ENCODE results near the gene KLHDC10. TPM values are rescaled to one million over a fixed set of nuclear protein-coding genes. Genes with fewer than 3 reads are reported as not detected.
"Not testable (repeated sequence)": the region's sequence is repeated elsewhere in the genome, so short reads cannot be mapped to it uniquely, and the experiment has no call there.

Gene KLHDC10
- total RNA-seq, 1 experiment from 2014 or later = 92.0 TPM

GRCh38 chr7:130174237-130174959, 104.1 kb downstream of the KLHDC10 start:
- peaks cover 53% of the 10 kb centered on the region for H3K36me3 ChIP-seq
- no peak for DNase-seq
- no peaks in the 10 kb centered on the region for H3K9me3 ChIP-seq (replicated peaks)
- no peak overlapping the region for H3K27ac ChIP-seq
- H3K4me3 ChIP-seq = no peak overlapping the region
- no peaks in the 10 kb centered on the region for H3K27me3 ChIP-seq
- no peaks in the 10 kb centered on the region for H3K4me1 ChIP-seq

DNA sequence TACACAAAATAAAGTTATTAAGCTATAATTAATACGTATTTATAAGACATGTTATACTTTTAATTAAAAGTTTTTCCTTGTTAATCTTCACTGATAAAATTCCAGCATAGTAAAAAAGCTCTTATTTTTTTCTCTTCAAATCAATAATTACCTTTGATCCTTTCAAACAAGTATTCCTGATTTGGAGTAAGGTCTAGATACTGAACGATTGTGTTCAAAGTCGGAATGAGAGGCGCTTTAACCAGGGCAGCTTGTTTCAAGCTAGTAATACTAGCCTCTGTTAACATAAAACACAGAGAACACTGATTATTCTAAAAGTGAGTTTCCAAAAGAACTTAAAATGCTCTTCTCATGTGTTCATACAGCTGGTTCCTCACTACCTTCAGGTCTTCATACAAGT, 107.9 kb downstream of the KLHDC10 start:
- Histone ChIP-seq H3K27ac (no peak overlapping the region), H3K4me1 (no peaks in the 10 kb centered on the region), H3K36me3 (peaks cover 50% of the 10 kb centered on the region), H3K27me3 (no peaks in the 10 kb centered on the region), H3K4me3 (no peak overlapping the region), H3K9me3 (replicated peaks) (no peaks in the 10 kb centered on the region; the same call in 1 of the 2 replicates)
- DNase-seq = no peak

DNA sequence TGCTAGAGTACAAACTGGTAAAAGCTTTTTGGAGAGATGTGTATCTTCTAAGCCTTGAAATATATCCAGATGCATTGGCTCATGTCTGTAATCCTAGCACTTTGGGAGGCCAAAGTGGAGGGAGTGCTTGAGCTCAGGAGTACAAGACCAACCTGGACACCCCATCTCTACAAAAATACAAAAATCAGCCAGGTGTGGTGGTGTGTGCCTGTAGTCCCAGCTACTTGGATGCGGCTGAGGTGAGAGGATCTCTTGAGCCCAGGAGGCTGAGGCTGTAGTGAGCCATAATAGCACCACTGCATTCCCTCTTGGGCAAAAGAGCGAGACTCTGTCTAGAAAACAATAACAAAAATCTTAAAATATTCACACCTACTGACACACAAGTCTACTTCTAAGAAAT, 109.3 kb downstream of the KLHDC10 start:
- H3K36me3 ChIP-seq = peaks cover 46% of the 10 kb centered on the region
- H3K4me3 ChIP-seq = no peak overlapping the region
- no peak overlapping the region for H3K27ac ChIP-seq
- no peaks in the 10 kb centered on the region for H3K27me3 ChIP-seq
- DNase-seq = no peak
- H3K9me3 ChIP-seq (replicated peaks) = no peaks in the 10 kb centered on the region; the same call in 1 of the 2 replicates
- H3K4me1 ChIP-seq = no peaks in the 10 kb centered on the region

GRCh38 chr7:130180571-130181262, 110.4 kb downstream of the KLHDC10 start:
- Histone ChIP-seq H3K36me3 (peaks cover 51% of the 10 kb centered on the region), H3K27ac (no peak overlapping the region), H3K27me3 (no peaks in the 10 kb centered on the region), H3K4me1 (no peaks in the 10 kb centered on the region), H3K4me3 (no peak overlapping the region), H3K9me3 (replicated peaks) (no peaks in the 10 kb centered on the region; the same call in 1 of the 2 replicates)
- no peak for DNase-seq

DNA sequence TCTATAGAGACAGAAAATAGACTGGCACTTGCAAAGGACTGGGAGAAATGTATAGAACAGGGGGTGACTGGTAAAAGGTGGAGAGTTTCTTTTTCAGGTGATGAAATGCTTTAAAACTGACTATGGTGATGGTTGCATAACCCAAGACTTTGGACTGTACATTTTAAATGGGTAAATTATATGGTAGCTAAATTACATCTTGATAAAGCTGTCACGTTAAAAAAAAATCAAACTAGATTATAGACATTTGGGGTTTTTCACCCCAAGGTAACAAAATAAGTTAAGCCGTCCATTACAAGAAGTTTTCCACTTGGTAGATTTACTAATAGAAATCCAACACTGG, 110.9 kb downstream of the KLHDC10 start:
- H3K9me3 ChIP-seq (replicated peaks) = no peaks in the 10 kb centered on the region; the same call in 1 of the 2 replicates
- no peak overlapping the region for H3K27ac ChIP-seq
- peaks cover 53% of the 10 kb centered on the region for H3K36me3 ChIP-seq
- no peaks in the 10 kb centered on the region for H3K27me3 ChIP-seq
- no peak for DNase-seq
- H3K4me3 ChIP-seq = no peak overlapping the region
- H3K4me1 ChIP-seq = no peaks in the 10 kb centered on the region

DNA sequence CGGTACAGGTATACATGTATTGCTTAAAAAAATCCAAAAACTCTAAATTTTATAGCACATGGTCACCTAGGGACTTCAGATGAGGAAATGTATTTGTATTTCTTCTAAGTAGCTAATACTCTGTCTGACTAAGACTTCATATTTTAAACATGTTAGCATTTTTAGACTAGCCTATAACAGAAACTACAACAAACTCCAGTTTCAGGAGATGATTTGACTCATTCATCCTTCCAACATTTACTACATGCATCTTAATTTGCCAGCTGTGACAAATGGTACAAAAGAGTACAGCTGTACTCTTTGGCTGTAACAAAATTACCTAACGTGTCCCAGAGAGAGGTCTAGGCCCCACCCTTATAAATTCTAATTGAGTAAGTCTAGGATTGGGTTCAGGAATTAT, 112.7 kb downstream of the KLHDC10 start:
- Histone ChIP-seq H3K27me3 (no peaks in the 10 kb centered on the region), H3K36me3 (peaks cover 50% of the 10 kb centered on the region), H3K27ac (no peak overlapping the region), H3K4me1 (no peaks in the 10 kb centered on the region), H3K9me3 (replicated peaks) (no peaks in the 10 kb centered on the region; the same call in 1 of the 2 replicates), H3K4me3 (no peak overlapping the region)
- DNase-seq = no peak

- peaks cover 49% of the 10 kb centered on the region for H3K36me3 ChIP-seq
- DNase-seq; H3K4me1 ChIP-seq; H3K27me3 ChIP-seq; H3K27ac ChIP-seq; H3K4me3 ChIP-seq; H3K9me3 ChIP-seq (replicated peaks): not testable (repeated sequence)
Observed at GRCh38 chr7:130184349-130184748, 114.0 kb downstream of the KLHDC10 start.

Other genes starting within 250 kb of the KLHDC10 start
- 39.3 and 42.3 TPM in 2 replicates for gene UBE2H, start 117.6 kb upstream of the KLHDC10 start, total RNA-seq (2014; rRNA removed; shearing (Covaris generic))
- gene ZC3HC1, start 19.2 kb upstream of the KLHDC10 start, total RNA-seq (2014; rRNA removed; shearing (Covaris generic)) = 36.1 and 37.7 TPM in 2 replicates
- gene TMEM209, start 134.9 kb downstream of the KLHDC10 start, total RNA-seq (2014; rRNA removed; shearing (Covaris generic)) = 32.7 and 33.9 TPM in 2 replicates
- not detected in 2 replicates for gene SSMEM1, start 137.3 kb downstream of the KLHDC10 start, total RNA-seq (2014; rRNA removed; shearing (Covaris generic))
- gene CPA2, start 196.3 kb downstream of the KLHDC10 start, total RNA-seq (2014; rRNA removed; shearing (Covaris generic)) = 1.9 and 2.0 TPM in 2 replicates
- gene CPA4, start 222.6 kb downstream of the KLHDC10 start, total RNA-seq (2014; rRNA removed; shearing (Covaris generic)) = 3.2 and 4.8 TPM in 2 replicates